ENCODE results near the gene MRPL45.
A peak's percentile ranks its signal among the peaks of the same experiment; 100 is the strongest.
"Not testable (repeated sequence)": the region's sequence is repeated elsewhere in the genome, so short reads cannot be mapped to it uniquely, and the experiment has no call there.

The MRPL45 gene

GRCh38 chr17:38296834-38297517 is at the start of gene MRPL45:
Gene MRPL45 (plus strand): TSS chr17:38297168. CDS start chr17:38297184, 16 bp downstream.
- DNase-seq (ENCODE audit: low read depth), result peak; percentile 71

- DNase-seq (ENCODE audit: low read depth), result not testable (repeated sequence)
Measured at GRCh38 chr17:38253191-38253590, 43.8 kb upstream of the MRPL45 start.

- DNase-seq (ENCODE audit: low read depth), result not testable (repeated sequence)
Measured at GRCh38 chr17:38254357-38254756, 42.6 kb upstream of the MRPL45 start.

- DNase-seq (ENCODE audit: low read depth), result not testable (repeated sequence)
Measured at GRCh38 chr17:38257013-38257621, 39.9 kb upstream of the MRPL45 start.

GRCh38 chr17:38265974-38266506 is 30.9 kb upstream of the MRPL45 start:
- not testable (repeated sequence) for DNase-seq (ENCODE audit: low read depth)

GRCh38 chr17:38266571-38266970 is 30.4 kb upstream of the MRPL45 start:
- DNase-seq (ENCODE audit: low read depth), result not testable (repeated sequence)

GRCh38 chr17:38268138-38268537 is 28.8 kb upstream of the MRPL45 start:
- not testable (repeated sequence) for DNase-seq (ENCODE audit: low read depth)

GRCh38 chr17:38269045-38269444 is 27.9 kb upstream of the MRPL45 start:
- DNase-seq (ENCODE audit: low read depth), result not testable (repeated sequence)

- DNase-seq (ENCODE audit: low read depth), result not testable (repeated sequence)
Measured at GRCh38 chr17:38269552-38269951, 27.4 kb upstream of the MRPL45 start.

- not testable (repeated sequence) for DNase-seq (ENCODE audit: low read depth)
Measured at GRCh38 chr17:38285994-38286393, 11.0 kb upstream of the MRPL45 start.

GRCh38 chr17:38286501-38287091 is 10.4 kb upstream of the MRPL45 start:
- not testable (repeated sequence) for DNase-seq (ENCODE audit: low read depth)

GRCh38 chr17:38288217-38288827 is 8.6 kb upstream of the MRPL45 start:
- not testable (repeated sequence) for DNase-seq (ENCODE audit: low read depth)

GRCh38 chr17:38289760-38290159 is 7.2 kb upstream of the MRPL45 start:
- not testable (repeated sequence) for DNase-seq (ENCODE audit: low read depth)

- DNase-seq (ENCODE audit: low read depth), result not testable (repeated sequence)
Measured at GRCh38 chr17:38295602-38296365, 1.2 kb upstream of the MRPL45 start.

- DNase-seq (ENCODE audit: low read depth), result no peak
Measured at GRCh38 chr17:38315497-38315896, 18.5 kb downstream of the MRPL45 start.

GRCh38 chr17:38317081-38317480 is 20.1 kb downstream of the MRPL45 start:
- DNase-seq (ENCODE audit: low read depth), result no peak

GRCh38 chr17:38320482-38320881 is 23.5 kb downstream of the MRPL45 start:
- DNase-seq (ENCODE audit: low read depth), result no peak

GRCh38 chr17:38322156-38322779 is 25.3 kb downstream of the MRPL45 start:
- no peak for DNase-seq (ENCODE audit: low read depth)

- no peak for DNase-seq (ENCODE audit: low read depth)
Measured at GRCh38 chr17:38322897-38323296, 25.9 kb downstream of the MRPL45 start.

GRCh38 chr17:38324141-38324697 is 27.3 kb downstream of the MRPL45 start:
- no peak for DNase-seq (ENCODE audit: low read depth)

- DNase-seq (ENCODE audit: low read depth), result no peak
Measured at GRCh38 chr17:38324772-38325171, 27.8 kb downstream of the MRPL45 start.

Data from non-pigmented ciliary epithelial cell (primary cell).